ENCODE measurements around the gene WNK4. TPM values are rescaled to one million over a fixed set of nuclear protein-coding genes. Genes with fewer than 3 reads are reported as not detected.

The WNK4 gene
- total RNA-seq, 4 donors from 2014 or later = 0.40 to 14.7 (median 3.9) TPM

GRCh38 chr17:42773290-42774035 lies 6.9 kb upstream of the WNK4 start, which contains the start of gene VPS25:
Gene VPS25 (plus strand): TSS chr17:42773449. CDS start chr17:42773476, 27 bp downstream.
- Histone ChIP-seq H3K4me1 (peaks cover 8 to 37% (median 10%) of the 10 kb centered on the region in 3 donors), H3K36me3 (peaks cover 6 to 37% (median 20%) of the 10 kb centered on the region in 3 donors), H3K4me3 (peak within 1 kb of the TSS; percentile 64 to 98 (median 86)), H3K9me3 (no peaks in the 10 kb centered on the region), H3K27ac (peak within 1 kb of the TSS; percentile 86 to 94 (median 93)), H3K27me3 (no peaks in the 10 kb centered on the region)
- DNase-seq = no peak
- WGBS, 2 donors = 0 to 3% methylated on average over 23 to 31 of the region's 39 CpGs
- TF ChIP-seq POLR2A (IDR thresholded peaks at IDR 0.05) = peak in 2 of 4 donors; percentile 37 to 63
- TF ChIP-seq CTCF (IDR thresholded peaks at IDR 0.05) = peak in 3 of 6 experiments; percentile 4 to 16 (median 10)
- intact Hi-C loops (cut with DNase I) = no loop called here

- Histone ChIP-seq H3K9me3 (no peaks in the 10 kb centered on the region), H3K4me3 (peak overlapping the region; percentile 64 to 98 (median 86)), H3K4me1 (peaks cover 8 to 44% (median 10%) of the 10 kb centered on the region in 3 donors), H3K27ac (peak overlapping the region; percentile 86 to 94 (median 93)), H3K36me3 (peaks cover 6 to 45% (median 27%) of the 10 kb centered on the region in 3 donors), H3K27me3 (no peaks in the 10 kb centered on the region)
- DNase-seq = no peak
- intact Hi-C loops (cut with DNase I) = no loop called here
- TF ChIP-seq CTCF (IDR thresholded peaks at IDR 0.05) (no peak), POLR2A (IDR thresholded peaks at IDR 0.05) (no peak)
- 50 to 62% methylated on average over 3 of the region's 3 CpGs for WGBS, 2 donors
These were observed 6.2 kb upstream of the WNK4 start for GRCh38 chr17:42774066-42774745.

- intact Hi-C loops (cut with DNase I) = no loop called here
- Histone ChIP-seq H3K4me1 (peaks cover 11 to 58% (median 16%) of the 10 kb centered on the region in 3 donors), H3K4me3 (no peak overlapping the region), H3K9me3 (no peaks in the 10 kb centered on the region), H3K36me3 (peaks cover 6 to 53% (median 30%) of the 10 kb centered on the region in 3 donors), H3K27ac (peak overlapping the region in 2 of 4 donors; percentile 19 to 23), H3K27me3 (peaks cover 0 to 6% (median under 1%) of the 10 kb centered on the region in 4 donors)
- no peak for TF ChIP-seq POLR2A (IDR thresholded peaks at IDR 0.05)
- no peak for TF ChIP-seq CTCF (IDR thresholded peaks at IDR 0.05)
- no peak for DNase-seq
- WGBS, 2 donors = 59 to 72% methylated on average over 3 of the region's 3 CpGs
These were observed 4.8 kb upstream of the WNK4 start for GRCh38 chr17:42775534-42776098.

GRCh38 chr17:42778570-42778969 lies 1.8 kb upstream of the WNK4 start:
- Histone ChIP-seq H3K9me3 (no peaks in the 10 kb centered on the region), H3K4me1 (peaks cover 16 to 80% (median 18%) of the 10 kb centered on the region in 3 donors), H3K4me3 (no peak overlapping the region), H3K27me3 (peaks cover 0 to 35% (median 14%) of the 10 kb centered on the region in 4 donors), H3K36me3 (peaks cover 6 to 54% (median 30%) of the 10 kb centered on the region in 3 donors), H3K27ac (peak overlapping the region in 2 of 4 donors; percentile 46 to 65)
- WGBS, 2 donors = 86 to 95% methylated on average over 5 of the region's 5 CpGs
- DNase-seq = no peak
- intact Hi-C loops (cut with DNase I) = no loop called here
- TF ChIP-seq CTCF (IDR thresholded peaks at IDR 0.05) (no peak), POLR2A (IDR thresholded peaks at IDR 0.05) (no peak)
